ENCODE measurements around the gene MYO1E. TPM values are rescaled to one million over a fixed set of nuclear protein-coding genes. Genes with fewer than 3 reads are reported as not detected.
A peak's percentile ranks its signal among the peaks of the same experiment; 100 is the strongest.

Gene MYO1E
- total and polyA plus RNA-seq, 2 of the 4 experiments (the other 2 are of a cell fraction) = 13.4 to 37.3 TPM

- in situ Hi-C loops (cut with MboI; ENCODE audit: low sequenced_read_pairs) = no loop called here
Measured at GRCh38 chr15:59160880-59161593, 211.6 kb downstream of the MYO1E start.

More at GRCh38 chr15:59160880-59161593, 211.6 kb downstream of the MYO1E start:
- Histone ChIP-seq H2AK9ac (replicated peaks; ENCODE audit: low read depth, low read length, poor library complexity) (peak overlapping the region; percentile 47), H2BK120ac (ENCODE audit: low read depth, low read length) (no peak overlapping the region; the same call in 1 of the 2 replicates), H3K79me1 (ENCODE audit: low read depth in 1 of 2, low read length in 2 of 2) (peaks cover 0 to 6% of the 10 kb centered on the region in 2 experiments; a peak in 1 of 4 replicates), H3K9ac (ENCODE audit: low read depth, low read length) (no peak overlapping the region), H3K4me2 (ENCODE audit: low read depth, low read length) (no peak overlapping the region), H3K9me3 (ENCODE audit: control insufficient read depth, insufficient read depth, low read length) (no peaks in the 10 kb centered on the region), H3K23ac (ENCODE audit: low read depth, low read length) (no peak overlapping the region), H2BK5ac (ENCODE audit: low read depth, low read length, poor library complexity, severe bottlenecking) (no peak overlapping the region), H3K36me3 (ENCODE audit: control insufficient read depth, insufficient read depth, low read length) (peaks cover 24% of the 10 kb centered on the region), H3K4ac (ENCODE audit: low read depth, low read length) (no peak overlapping the region), H4K91ac (ENCODE audit: insufficient read depth, low read depth, low read length) (no peak overlapping the region), H3K9me1 (ENCODE audit: insufficient read depth, low read length) (no peaks in the 10 kb centered on the region), H3K27ac (ENCODE audit: insufficient read depth, low read length) (no peak overlapping the region), H3K27me3 (ENCODE audit: control insufficient read depth, insufficient read depth, low read length) (no peaks in the 10 kb centered on the region), H3K56ac (ENCODE audit: extremely low read depth, insufficient read depth, low read length) (no peak overlapping the region), H2BK20ac (ENCODE audit: low read depth, low read length) (no peak overlapping the region), H2AFZ (replicated peaks; ENCODE audit: low read length, poor library complexity) (peak overlapping the region; percentile 1), H4K5ac (ENCODE audit: low read depth, low read length) (no peak overlapping the region), H2AK5ac (ENCODE audit: low read depth, low read length) (no peak overlapping the region), H4K8ac (ENCODE audit: low read depth in 2 of 2, low read length in 2 of 2) (no peak overlapping the region), H4K20me1 (ENCODE audit: insufficient read depth, low read length) (no peaks in the 10 kb centered on the region), H3K14ac (replicated peaks; ENCODE audit: low read depth, low read length) (no peak overlapping the region), H3K18ac (ENCODE audit: low read depth, low read length) (no peak overlapping the region), H2BK15ac (ENCODE audit: low read depth, low read length) (no peak overlapping the region), H3K4me3 (ENCODE audit: insufficient read depth, low read depth, low read length) (no peak overlapping the region), H3K4me1 (ENCODE audit: control insufficient read depth, insufficient read depth, low read length) (peaks cover 5% of the 10 kb centered on the region)
- ATAC-seq (ENCODE audit: low read depth) = peak; percentile 56
- peak; percentile 20 for DNase-seq
- 71% methylated on average over 19 of the region's 23 CpGs; no CpG with 5 or more reads in 1 of the 2 experiments for WGBS, 2 experiments (ENCODE audit: extremely low coverage in 2 of 2, insufficient read length in 1 of 2)
- TF ChIP-seq USF2 (IDR thresholded peaks at IDR 0.05; ENCODE audit: low read depth, low read length) (no peak), SMC3 (IDR thresholded peaks at IDR 0.05; ENCODE audit: low read depth, low read length) (peak; percentile 56), ELK1 (IDR thresholded peaks at IDR 0.05; ENCODE audit: borderline replicate concordance, low read depth, low read length) (no peak), RAD21 (IDR thresholded peaks at IDR 0.05; ENCODE audit: low read length) (peak; percentile 70), RFX5 (IDR thresholded peaks at IDR 0.05; ENCODE audit: low read depth, low read length) (no peak), CTCF (conservative IDR thresholded peaks at IDR 0.05; ENCODE audit: low read depth, low read length) (peak; percentile 53)
- BruUV-seq (replicated peaks) = no TSS peak
- intact Hi-C loops (cut with micrococcal nuclease) (loop anchor here (1.0 kb wide), 1 partner anchor 332 kb away; no protein-coding TSS in a partner anchor), dilution Hi-C loops (cut with HindIII; ENCODE audit: low sequenced_read_pairs, unreplicated experiment) (no loop called here)
- CTCF ChIA-PET = interaction anchor here (0.7 to 1.1 kb wide), 2 partner anchors 14 to 369 kb away, joined by 3 read pairs; no protein-coding TSS in a partner anchor
- POLR2A ChIA-PET (ENCODE audit: unreplicated experiment) = no interaction called here

Data from IMR-90 (cell line).